ENCODE data around the gene ATP7A. TPM values are rescaled to one million over a fixed set of nuclear protein-coding genes. Genes with fewer than 3 reads are reported as not detected.
"Not testable (repeated sequence)": the region's sequence is repeated elsewhere in the genome, so short reads cannot be mapped to it uniquely, and the experiment has no call there.

The ATP7A gene
- total RNA-seq, 1 donor from 2014 or later, result 15.0 TPM

DNA sequence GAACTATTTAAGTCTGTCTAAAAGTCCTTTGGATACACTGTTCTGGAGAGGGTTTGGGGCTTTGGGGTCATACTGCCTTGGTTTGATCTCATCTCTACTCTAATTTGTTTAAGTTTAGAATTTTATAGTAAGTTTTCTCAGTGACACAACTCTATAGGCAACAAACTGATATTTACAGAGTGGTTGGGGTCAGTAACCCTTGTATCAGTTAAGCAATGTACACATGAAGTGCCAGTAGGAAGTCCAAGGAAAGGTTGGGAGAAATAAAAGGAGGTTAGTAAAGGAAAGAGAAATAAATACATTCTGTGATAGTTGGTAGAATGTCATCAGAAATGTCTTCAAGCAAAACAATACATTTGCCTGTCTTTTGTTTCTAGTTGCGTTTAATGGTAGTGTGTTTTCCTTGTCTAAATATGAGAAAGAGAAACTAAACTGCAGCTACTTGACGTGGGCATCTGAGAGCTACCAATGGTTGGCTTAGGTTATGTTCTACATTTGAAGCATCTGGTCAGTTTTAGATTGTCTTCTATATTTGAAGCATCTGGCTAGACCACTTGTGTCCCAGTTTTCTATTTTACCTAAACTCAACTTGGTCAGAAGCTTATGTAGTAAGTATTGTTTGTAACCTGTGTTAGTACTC lies 6.9 kb downstream of the ATP7A start:
- TF ChIP-seq, protein P1, sequence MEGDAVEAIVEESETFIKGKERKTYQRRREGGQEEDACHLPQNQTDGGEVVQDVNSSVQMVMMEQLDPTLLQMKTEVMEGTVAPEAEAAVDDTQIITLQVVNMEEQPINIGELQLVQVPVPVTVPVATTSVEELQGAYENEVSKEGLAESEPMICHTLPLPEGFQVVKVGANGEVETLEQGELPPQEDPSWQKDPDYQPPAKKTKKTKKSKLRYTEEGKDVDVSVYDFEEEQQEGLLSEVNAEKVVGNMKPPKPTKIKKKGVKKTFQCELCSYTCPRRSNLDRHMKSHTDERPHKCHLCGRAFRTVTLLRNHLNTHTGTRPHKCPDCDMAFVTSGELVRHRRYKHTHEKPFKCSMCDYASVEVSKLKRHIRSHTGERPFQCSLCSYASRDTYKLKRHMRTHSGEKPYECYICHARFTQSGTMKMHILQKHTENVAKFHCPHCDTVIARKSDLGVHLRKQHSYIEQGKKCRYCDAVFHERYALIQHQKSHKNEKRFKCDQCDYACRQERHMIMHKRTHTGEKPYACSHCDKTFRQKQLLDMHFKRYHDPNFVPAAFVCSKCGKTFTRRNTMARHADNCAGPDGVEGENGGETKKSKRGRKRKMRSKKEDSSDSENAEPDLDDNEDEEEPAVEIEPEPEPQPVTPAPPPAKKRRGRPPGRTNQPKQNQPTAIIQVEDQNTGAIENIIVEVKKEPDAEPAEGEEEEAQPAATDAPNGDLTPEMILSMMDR (IDR thresholded peaks at IDR 0.05; ENCODE audit: insufficient read depth, low read depth, low read length), result no peak
- no peak for TF ChIP-seq EZH2 (IDR thresholded peaks at IDR 0.05; ENCODE audit: insufficient read depth, low read length)
- Histone ChIP-seq H3K27ac (ENCODE audit: low read depth, low read length) (no peak overlapping the region), H3K27me3 (ENCODE audit: insufficient read depth, low read length) (no peaks in the 10 kb centered on the region), H3K4me1 (ENCODE audit: insufficient read depth, low read length) (no peaks in the 10 kb centered on the region), H3K4me2 (ENCODE audit: low read length) (no peak overlapping the region), H3K9me3 (ENCODE audit: insufficient read depth, low read depth, low read length) (no peaks in the 10 kb centered on the region), H4K20me1 (ENCODE audit: insufficient read depth, low read length) (no peaks in the 10 kb centered on the region), H2AFZ (ENCODE audit: low read depth, low read length) (no peak overlapping the region), H3K4me3 (ENCODE audit: insufficient read depth, low read depth, low read length) (no peak overlapping the region), H3K9ac (ENCODE audit: low read length) (no peak overlapping the region), H3K79me2 (ENCODE audit: insufficient read depth, low read length) (peaks cover 13% of the 10 kb centered on the region), H3K36me3 (ENCODE audit: insufficient read depth, low read length) (no peaks in the 10 kb centered on the region)
- DNase-seq (ENCODE audit: low read depth) (no peak), FAIRE-seq (no peak)
- Mint-ChIP-seq H3K4me1 (ENCODE audit: low read depth, unreplicated experiment) (no peaks in the 10 kb centered on the region), H3K36me3 (ENCODE audit: low read depth, unreplicated experiment) (no peaks in the 10 kb centered on the region), H3K9me3 (ENCODE audit: unreplicated experiment) (no peaks in the 10 kb centered on the region), H3K27ac (ENCODE audit: unreplicated experiment) (no peak overlapping the region), H3K4me3 (ENCODE audit: unreplicated experiment) (no peak overlapping the region), H3K27me3 (ENCODE audit: low read depth, unreplicated experiment) (no peaks in the 10 kb centered on the region)

DNA sequence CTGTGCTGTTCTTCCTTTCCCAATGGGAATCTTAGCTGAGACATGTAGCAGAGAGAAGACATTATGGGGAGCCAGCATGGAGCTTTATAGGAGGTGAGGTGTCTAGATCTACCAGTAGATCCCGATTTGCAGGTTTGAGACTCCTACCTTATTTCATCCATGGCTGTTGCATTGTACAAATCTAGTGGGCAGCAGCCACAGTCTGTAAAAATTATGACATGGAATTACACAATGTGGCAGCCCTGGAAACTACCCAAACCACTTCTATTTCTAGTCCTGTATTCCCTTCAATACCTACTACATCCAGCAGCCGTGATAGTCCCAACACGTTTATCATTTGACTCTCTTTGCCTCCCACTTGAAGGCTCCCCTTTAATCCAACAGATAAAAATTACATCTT lies 8.1 kb downstream of the ATP7A start:
- no peak overlapping the region for H3K4me3 ChIP-seq (ENCODE audit: insufficient read depth, low read depth, low read length)
- TF ChIP-seq EZH2 (IDR thresholded peaks at IDR 0.05; ENCODE audit: insufficient read depth, low read length), result no peak
- TF ChIP-seq, protein P1 (IDR thresholded peaks at IDR 0.05; ENCODE audit: insufficient read depth, low read depth, low read length), result no peak
- Mint-ChIP-seq H3K9me3 (ENCODE audit: unreplicated experiment) (no peaks in the 10 kb centered on the region), H3K4me3 (ENCODE audit: unreplicated experiment) (no peak overlapping the region), H3K36me3 (ENCODE audit: low read depth, unreplicated experiment) (no peaks in the 10 kb centered on the region), H3K4me1 (ENCODE audit: low read depth, unreplicated experiment) (no peaks in the 10 kb centered on the region), H3K27ac (ENCODE audit: unreplicated experiment) (no peak overlapping the region), H3K27me3 (ENCODE audit: low read depth, unreplicated experiment) (no peaks in the 10 kb centered on the region)
- H3K4me1 ChIP-seq (ENCODE audit: insufficient read depth, low read length), result no peaks in the 10 kb centered on the region
- H3K27me3 ChIP-seq (ENCODE audit: insufficient read depth, low read length), result no peaks in the 10 kb centered on the region
- H4K20me1 ChIP-seq (ENCODE audit: insufficient read depth, low read length), result no peaks in the 10 kb centered on the region
- no peaks in the 10 kb centered on the region for H3K36me3 ChIP-seq (ENCODE audit: insufficient read depth, low read length)
- H3K79me2 ChIP-seq (ENCODE audit: insufficient read depth, low read length), result peaks cover 6% of the 10 kb centered on the region
- no peaks in the 10 kb centered on the region for H3K9me3 ChIP-seq (ENCODE audit: insufficient read depth, low read depth, low read length)
- no peak overlapping the region for H3K9ac ChIP-seq (ENCODE audit: low read length)
- no peak overlapping the region for H3K4me2 ChIP-seq (ENCODE audit: low read length)
- no peak overlapping the region for H2AFZ ChIP-seq (ENCODE audit: low read depth, low read length)
- H3K27ac ChIP-seq (ENCODE audit: low read depth, low read length), result no peak overlapping the region
- FAIRE-seq (peak; percentile 17), DNase-seq (ENCODE audit: low read depth) (peak; percentile 31)

DNA sequence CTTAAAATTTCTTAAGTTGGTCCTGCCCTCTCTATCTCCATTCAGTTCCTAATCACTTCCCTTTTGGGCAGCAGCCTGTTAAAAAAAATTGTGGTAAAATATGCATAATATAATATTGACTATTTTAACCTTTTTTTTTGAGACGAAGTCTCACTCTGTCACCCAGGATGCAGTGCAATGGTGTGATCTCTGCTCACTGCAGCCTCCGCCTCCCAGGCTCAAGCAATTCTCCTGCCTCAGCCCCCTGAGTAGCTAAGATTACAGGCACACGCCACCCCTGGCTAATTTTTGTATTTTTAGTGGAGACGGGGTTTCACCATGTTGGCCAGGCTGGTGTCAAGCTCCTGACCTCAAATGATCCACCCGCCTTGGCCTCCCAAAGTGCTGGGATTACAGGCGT lies 8.9 kb downstream of the ATP7A start:
- not testable (repeated sequence) for H3K9me3 ChIP-seq (ENCODE audit: insufficient read depth, low read depth, low read length); H3K9me3 Mint-ChIP-seq (ENCODE audit: unreplicated experiment); H3K79me2 ChIP-seq (ENCODE audit: insufficient read depth, low read length); H3K4me1 Mint-ChIP-seq (ENCODE audit: low read depth, unreplicated experiment); H3K27ac Mint-ChIP-seq (ENCODE audit: unreplicated experiment); H3K27me3 ChIP-seq (ENCODE audit: insufficient read depth, low read length); H3K27ac ChIP-seq (ENCODE audit: low read depth, low read length); H3K4me2 ChIP-seq (ENCODE audit: low read length); H3K27me3 Mint-ChIP-seq (ENCODE audit: low read depth, unreplicated experiment); H3K4me3 ChIP-seq (ENCODE audit: insufficient read depth, low read depth, low read length); H3K4me3 Mint-ChIP-seq (ENCODE audit: unreplicated experiment); H2AFZ ChIP-seq (ENCODE audit: low read depth, low read length); H4K20me1 ChIP-seq (ENCODE audit: insufficient read depth, low read length); H3K9ac ChIP-seq (ENCODE audit: low read length); H3K36me3 ChIP-seq (ENCODE audit: insufficient read depth, low read length); DNase-seq (ENCODE audit: low read depth); H3K4me1 ChIP-seq (ENCODE audit: insufficient read depth, low read length); FAIRE-seq; H3K36me3 Mint-ChIP-seq (ENCODE audit: low read depth, unreplicated experiment)

Measured in astrocyte (in vitro differentiated cells and primary cell).